HG03439 (cell line): Measurements from ENCODE around the gene FKRP.
"Not testable (repeated sequence)": the region's sequence is repeated elsewhere in the genome, so short reads cannot be mapped to it uniquely, and the experiment has no call there.

Experiments
- ATAC-seq: cut with Tn5 transposase; IDR thresholded peaks from one replicate; pipeline ENCODE4 v1.9.1; 2021; ENCODE audit warnings: mild to moderate bottlenecking, moderate library complexity; ENCODE audit not compliant: unreplicated experiment

The FKRP gene, protein sequence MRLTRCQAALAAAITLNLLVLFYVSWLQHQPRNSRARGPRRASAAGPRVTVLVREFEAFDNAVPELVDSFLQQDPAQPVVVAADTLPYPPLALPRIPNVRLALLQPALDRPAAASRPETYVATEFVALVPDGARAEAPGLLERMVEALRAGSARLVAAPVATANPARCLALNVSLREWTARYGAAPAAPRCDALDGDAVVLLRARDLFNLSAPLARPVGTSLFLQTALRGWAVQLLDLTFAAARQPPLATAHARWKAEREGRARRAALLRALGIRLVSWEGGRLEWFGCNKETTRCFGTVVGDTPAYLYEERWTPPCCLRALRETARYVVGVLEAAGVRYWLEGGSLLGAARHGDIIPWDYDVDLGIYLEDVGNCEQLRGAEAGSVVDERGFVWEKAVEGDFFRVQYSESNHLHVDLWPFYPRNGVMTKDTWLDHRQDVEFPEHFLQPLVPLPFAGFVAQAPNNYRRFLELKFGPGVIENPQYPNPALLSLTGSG

DNA sequence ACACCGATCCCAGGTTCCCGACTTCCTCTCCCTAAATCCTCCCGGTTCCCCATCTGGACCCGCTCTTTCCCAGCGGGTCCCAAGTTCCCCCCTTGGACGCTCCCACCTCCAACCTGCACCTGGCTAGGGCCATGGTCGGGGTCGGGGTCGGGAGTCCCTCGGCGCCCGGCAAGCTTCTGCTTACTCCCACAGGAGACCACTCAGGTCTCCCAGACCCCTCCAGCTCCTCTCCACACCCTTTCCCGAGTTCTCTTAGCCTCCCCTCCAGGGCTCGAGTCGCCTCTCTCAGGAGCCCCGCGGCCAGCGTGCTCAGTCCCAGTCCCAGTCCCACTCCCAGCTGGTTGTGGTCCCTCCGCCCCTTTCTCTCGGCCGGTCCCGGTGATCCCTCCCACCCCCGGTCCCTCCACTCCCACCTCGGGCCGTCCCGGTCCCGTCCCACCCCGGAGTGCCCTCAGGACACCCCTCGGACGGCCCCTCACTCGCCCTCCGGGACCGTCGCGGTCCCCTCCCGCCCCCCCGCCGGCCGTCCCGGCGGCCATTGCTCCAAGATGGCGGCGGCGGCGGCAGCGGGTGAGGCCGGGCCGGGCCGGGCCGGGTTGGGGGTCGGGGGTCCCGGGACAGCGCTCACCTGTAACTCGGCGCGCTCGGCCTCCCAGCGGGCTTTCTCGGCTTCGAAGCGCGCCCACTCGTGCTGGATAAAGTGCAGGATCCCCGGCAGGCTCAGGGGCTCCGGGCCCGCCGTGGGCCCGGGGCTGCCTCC, at the start of gene FKRP:
Gene FKRP, plus strand, starts transcription at position 537 of the 760 bp plus-strand sequence. CDS start 9,394 bp downstream, outside the sequence.
- ATAC-seq, result no peak

DNA sequence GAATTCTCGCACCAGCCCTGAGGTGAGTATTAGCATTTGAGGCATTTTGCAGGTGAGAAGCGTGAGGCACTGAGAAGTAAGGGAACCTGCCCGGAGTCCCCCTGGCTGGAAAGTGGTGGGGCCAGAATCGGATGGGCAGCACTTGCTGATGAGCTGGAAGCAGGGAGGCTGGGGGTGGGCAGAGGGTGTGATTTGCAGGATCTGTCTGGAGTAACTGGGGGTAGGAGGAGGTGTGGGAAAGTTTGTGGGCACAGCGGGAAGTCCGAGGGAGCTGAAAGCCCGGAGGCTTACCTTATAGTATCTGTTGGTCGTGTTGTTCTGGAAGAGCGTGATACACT, 49.0 kb upstream of the FKRP start:
- ATAC-seq, result no peak

DNA sequence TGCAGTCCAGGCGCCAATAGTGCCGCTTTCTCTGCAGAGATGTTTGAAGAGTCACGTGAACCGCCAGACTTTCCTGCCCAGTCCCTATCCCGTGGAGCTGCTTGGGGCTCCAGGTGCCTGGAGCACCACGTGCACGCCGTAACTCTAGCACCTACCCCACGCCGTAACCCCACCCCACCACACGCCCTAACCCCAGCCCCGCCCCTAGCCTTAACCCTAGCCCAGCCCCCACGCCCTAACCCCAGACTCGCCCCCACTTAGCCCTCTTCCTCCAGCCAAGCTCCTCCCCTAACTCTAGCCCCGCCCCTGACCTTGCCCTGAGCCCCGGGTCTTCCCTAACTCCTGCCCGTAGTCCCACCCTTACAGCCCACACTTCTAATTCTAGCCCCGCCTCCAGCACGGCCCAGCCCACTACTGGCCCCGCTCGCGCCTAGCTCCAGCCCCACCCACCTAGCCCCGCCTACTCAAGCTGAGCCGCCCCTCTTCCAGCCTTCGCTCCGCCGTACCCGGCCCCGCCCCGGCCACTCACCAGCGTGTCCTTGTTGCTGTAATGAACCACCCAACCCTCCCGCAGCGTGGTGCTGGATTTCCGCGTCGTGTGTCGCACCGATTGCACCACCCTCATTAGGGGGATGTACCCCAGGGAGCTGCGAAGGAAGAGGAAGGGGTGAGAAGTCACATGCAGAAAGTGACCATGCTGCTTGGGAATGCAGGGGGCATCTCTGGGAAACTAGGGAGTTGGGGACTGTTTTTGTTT, 48.5 kb upstream of the FKRP start:
- ATAC-seq, result no peak

DNA sequence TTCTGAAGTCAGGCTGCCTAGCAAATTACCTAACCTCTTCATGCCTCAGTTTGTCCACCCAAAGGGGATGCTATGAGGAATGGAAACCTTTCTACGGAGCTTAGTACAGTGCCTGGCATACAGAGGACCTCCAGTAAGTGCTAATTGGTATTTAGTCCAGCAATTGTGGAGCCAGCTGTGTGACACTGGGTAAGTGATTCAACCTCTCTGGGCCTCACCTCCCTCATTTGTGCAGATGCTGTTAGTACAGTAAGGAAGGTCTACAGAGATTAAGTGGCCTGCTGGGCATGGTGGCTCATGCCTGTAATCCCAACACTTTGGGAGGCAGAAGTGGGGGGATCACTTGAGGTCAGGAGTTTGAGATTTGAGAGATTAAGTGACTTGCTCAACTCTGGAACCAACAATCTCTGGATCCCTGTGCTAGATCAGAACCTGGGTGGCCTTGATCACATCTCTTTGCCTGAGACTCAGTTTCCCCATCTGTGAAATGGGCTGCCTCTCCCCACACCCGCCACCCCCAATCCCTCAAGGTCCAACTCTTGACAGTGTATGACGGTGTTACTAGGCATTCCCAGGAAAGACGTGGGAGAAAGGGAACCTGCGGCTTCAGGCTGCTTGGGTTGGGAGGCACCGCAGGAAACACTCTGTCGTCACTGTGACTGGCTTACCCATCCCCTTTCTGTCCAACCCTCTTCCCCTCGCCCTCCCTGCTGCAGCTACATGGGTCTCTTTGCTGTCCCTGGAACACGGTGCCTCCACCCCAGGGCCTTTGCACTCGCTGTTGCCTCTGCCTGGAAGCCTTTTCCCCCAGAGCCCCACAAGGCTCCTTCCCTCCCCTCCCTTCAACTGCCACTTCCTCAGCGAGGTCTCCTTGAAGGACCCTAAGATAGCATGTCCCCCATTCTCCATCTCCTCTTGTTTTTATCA, 47.2 kb upstream of the FKRP start:
- no peak for ATAC-seq

DNA sequence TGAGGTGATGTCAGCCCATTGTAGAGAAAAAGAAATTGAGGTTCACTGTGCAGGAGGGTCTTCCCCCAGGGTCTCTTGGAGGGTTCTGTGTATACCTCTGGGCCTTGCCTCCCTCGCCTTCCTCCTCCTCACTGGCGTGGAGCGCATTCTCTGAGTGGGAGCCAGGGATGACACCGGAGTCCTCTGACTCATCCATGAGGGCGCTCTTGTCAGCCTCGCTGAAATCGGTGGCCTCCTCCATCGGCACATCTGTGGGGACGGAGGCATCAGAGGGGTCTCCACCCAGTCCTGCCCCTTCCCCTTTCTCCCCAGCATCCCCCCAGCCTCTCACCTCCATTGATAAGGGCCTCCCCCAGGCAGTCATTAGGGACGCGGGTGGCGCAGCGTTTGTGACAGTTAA, 45.2 kb upstream of the FKRP start:
- ATAC-seq, result no peak

DNA sequence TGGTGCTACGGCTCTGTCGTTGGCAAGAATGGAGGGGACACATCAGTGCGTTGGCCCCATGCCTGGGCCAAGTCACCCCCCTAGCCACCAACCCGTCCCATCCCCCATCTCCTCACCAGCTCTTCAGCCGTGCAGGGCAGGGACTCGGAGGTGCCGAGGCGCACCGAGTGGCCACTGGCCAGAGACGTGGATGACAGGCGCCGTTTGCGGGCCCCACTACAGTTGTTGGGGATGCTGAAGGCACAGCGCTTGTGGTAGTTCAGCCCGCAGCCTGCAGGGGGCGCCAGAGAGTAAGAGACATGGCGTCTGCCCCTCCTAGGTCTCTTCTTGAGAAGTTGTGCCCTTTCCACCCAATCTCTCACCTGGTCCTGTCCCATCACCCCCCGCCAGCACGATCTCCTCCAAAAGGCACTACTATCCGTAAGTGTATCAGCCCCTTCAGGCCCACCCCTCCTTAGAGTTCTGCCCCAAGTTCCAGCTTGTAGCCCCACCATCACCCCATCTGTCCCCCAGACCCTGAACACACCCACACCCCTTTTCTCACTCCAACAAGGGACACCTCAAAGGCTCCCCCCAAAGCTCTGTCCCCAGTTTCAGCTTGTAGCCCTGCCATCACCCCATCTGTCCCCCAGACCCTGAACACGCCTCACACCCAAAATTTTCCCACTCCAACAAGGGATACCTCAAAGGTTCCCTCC, 41.3 kb upstream of the FKRP start:
- ATAC-seq, result no peak

DNA sequence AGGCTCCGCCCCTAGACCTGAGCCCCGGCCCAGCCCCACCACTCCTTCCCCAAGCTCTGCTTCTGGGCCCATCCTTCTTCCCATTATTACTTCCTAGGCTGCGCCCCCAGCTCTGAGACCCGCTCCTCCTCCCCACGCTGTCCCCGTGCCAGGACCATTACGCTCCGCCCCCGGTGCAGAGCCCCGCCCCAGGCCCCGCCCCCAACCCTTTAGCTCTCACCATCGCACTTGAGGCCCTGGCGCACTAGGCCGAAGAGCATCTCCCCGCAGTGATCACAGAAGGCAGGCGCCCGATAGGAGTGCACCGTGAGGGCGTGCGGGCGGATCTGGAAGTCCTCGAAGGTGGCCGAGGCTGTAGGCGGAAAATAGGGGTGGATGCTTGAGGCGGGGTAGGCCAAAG, 35.2 kb upstream of the FKRP start:
- ATAC-seq, result no peak

DNA sequence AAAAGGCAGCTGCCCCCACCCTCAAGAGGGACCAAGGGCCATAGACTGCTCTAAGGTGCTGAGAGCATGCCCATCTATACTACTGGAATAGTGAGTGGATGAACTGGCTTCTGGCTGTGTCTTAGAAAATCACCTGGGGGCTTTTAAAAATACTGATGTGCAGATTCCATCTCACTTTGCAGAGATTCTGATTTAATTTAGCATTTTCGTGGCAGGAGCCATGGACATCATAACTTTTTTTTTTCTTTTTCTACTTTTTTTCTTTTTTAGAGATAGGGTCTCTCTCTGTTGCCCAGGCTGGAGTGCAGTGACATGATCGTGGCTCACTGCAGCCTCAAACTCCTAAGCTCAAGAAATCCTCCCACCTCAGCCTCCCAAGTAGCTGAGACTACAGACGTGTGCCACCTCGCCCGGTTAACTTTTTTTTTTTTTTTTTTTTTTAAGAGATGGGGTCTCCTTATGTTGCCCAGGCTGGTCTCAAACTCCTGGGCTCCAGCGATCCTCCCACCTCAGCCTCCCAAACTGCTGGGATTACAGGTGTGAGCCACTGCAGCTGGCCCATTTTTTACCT, 33.0 kb upstream of the FKRP start:
- ATAC-seq, result not testable (repeated sequence)

DNA sequence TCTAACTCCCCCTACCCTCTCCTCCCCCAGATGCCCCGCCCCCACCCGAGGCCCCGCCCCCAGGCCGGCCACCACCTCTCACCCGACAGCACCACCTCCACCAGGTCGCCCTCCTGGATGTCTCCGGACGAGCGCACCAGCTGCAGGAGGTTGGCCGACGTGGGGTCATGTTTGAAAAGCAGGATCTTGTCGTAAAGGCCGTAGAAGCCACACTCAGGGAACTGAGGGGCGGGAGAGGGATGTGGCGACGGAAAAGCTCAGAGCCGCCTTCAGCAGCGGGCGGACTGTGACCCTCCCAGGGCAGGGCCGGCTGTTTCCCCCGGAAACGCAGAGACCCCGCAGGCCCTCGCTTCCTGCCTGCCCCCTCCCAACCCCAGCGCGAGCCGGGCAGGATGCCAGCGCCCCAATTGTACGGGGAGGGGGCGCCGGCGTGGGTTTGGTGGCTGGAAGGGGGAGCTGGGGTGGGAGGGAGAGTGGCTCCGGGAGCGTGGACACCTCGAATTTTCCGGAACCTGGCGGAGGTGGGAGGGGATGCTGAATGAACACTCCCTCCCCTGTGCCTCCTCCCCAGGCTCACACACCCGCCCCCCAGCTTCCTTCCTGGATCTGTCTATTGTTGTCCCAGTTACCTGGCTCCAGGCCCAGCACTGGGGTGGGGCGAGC, 31.9 kb upstream of the FKRP start:
- ATAC-seq, result no peak

DNA sequence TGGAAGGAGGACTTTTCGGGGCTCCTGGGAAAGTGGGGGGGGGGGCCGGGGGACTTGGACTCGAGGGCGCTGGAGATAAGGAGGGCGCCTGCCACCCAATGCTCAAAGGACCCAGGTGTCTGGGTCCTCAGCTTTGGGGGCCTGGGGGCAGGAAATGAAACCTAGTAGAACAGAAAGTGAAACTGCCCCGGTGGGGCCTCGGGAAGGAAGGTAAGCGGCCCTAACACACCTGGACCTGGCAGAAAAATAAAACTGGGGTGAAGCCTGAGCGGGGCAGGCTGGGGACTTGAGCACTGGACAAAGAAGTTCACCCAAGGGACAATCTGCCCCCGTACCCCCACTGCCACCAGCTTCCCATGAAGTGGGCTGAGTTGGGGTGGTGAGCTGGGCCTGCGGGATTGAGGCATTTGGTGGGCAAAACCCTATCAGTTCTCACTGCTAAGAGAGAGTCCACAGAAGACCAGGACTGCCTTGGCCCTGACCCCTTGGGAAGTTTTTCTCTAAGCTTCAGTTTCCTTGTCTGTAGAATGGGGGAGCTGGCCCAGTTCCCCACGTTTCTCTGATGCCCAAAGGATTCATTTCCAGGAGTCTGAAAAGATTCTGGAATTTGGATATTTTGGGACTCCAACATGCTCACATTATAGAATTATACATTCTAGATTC, 31.3 kb upstream of the FKRP start:
- ATAC-seq, result no peak

DNA sequence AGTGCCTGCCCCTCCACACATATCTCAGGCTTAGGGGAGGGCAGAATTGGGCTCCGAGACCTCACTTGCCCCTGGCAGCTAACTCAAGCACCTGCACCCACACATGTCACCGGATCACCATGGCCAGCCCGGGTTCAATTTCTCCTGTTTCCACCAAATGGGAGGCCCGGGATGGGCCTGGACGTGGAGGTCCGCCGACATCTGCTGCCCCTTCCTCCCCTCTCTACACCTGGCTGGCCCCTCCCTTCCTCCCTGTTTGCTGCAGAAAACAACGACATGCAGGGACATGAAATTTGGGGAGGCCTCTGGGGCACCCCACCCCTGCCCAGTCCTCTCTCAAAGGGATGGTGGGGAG, 30.3 kb upstream of the FKRP start:
- ATAC-seq, result no peak

DNA sequence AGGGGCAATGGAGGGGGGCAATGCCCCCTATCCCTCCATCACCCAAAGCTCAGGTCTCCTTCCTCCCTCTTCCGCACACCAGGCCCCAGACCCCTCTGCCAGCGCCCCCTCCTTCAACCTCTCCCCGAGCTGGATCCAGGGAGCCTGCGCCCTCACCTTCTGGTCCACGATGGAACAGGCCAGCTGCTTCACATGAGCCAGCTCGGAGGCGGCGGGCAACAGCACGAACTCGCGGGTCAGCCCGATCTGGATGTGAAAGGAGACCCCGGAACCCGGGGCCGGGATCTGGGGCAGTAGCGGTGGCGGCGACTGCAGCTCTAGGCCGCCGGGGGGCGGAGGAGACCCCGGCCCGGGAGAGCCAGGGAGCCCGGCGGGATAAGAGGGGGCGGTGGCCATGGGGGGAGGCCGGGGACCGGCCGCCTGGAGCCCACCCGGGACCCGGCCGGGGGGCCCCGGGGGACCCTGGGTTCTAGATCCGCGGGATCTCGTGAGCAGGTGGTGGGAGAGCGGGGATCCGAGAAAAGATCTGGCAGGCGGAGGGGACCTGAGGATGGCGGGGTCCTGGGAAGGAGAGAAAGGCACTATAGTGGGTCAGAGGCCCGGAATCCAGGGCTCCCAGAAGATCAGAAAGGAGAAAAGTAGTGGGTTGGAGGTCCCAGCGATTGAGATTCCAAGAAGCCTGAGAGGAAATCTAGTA, 29.7 kb upstream of the FKRP start:
- ATAC-seq, result no peak

DNA sequence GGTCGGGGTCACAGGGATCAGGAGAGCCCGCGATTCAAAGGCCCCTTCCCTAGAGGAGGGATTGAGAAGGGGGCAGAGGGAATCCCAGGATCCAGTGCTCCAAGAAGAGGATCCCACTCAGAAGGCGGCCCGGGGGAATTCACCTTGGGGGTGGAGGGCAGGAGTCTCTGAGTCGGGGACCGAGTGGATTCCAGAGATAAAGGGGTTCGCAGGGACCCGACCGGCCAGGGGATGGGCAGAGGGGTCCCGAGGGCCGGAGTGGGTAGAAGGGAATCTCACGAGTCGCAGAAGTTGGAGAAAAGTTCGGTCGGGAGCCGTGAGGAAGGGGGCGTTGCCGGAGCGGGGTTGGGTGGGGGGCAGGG, 29.2 kb upstream of the FKRP start:
- no peak for ATAC-seq

DNA sequence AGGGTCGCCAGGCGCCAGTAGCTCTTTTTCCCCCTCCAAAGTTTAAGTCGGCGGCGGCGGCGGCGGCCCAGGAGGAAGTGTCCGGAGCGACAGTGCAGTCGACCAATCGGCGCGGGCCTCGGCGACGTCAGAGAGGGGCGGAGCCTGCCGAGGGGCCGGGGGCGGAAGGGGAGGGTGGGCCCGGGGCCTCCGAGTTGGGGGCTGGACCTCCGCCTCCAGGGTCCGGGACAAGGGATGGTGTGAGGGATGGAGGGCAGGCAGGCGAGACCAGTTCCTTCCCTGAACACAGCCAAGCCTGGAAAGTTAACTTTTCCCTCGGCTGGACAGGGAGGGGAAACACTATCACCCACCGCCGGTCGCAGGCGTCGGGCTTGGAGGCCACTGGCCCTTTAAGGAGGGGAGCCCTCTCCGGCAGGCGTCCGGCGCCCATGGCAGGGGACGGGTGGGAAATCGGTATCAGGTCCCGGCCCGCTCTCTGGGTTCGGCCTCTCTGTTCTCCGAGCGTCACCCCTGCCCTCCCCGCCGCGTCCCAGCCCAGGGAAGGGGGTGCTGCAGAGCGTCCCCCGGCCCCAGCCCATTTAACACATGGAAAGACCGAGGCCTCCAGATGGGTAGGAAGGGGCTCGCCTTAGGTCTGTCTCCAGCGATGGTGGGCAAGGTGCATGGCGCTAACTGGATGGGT, 28.7 kb upstream of the FKRP start, which contains the start of gene PRKD2:
Gene PRKD2, minus strand, starts transcription at position 81 of the 682 bp plus-strand sequence. CDS start 744 bp downstream, outside the sequence.
- ATAC-seq, result peak; percentile 37

DNA sequence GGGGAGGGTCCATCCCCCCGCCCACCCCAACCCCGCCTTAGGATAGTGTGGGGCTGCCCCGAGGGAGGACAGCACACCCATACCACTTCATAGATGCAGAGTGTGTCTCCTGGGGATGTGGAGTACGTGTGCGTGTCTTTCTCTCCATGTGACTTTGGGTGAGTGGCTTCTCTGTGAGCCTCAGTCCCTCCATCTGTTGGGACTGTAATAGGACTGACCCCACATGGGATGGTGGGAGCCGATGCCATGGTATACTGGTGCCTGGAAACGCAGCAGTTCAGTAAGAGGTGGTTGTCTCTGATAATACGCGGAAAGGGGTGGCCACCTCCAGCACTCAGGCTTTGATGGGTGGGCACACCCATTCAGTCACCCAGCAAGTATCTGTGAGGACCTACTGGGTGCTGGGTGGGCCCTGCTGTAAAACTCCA, 28.1 kb upstream of the FKRP start:
- ATAC-seq, result no peak

DNA sequence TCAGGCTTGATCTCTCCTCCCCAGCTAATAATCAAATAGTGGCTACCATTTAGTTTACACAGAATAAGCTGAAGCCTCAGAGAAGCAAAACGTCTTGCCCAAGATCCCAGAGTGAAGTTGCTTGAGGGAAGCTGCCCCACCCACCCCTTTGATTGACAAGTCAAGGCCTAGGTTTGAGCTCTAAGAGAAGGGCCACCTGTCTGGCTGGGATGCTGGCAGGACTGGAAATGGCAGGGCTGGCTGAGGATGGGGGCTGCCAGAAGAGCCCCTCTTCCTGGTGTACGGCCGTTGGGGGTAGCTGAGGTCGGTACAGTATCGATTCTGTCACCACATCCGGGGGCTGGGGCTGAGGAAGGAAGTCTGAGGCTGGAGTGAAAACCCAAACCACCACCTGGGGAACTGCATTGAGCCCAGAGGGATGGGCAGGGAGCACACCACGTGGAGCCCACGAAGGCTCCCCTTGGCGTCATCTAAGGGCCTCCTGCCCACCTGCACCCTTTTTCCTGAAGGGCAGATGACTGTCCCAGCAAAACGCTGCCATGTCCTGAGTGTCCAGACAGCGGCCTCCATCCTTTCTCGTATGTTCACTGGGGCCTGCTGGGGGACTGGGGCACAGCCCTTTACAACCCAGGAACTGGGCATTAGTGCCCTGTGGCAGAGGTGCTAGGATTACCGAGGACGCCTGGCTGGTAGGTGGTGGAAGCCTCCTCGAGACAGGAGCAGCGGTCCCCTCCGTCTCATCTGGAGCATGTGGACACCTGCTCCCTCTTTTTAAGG, 27.5 kb upstream of the FKRP start:
- ATAC-seq, result no peak
